ENCODE measurements around the gene DRG2. TPM values are rescaled to one million over a fixed set of nuclear protein-coding genes. Genes with fewer than 3 reads are reported as not detected.

The DRG2 gene
- total and polyA plus RNA-seq, 10 of the 15 experiments (the other 5 are each of a cell fraction or from before 2014, with no cell fraction given): 9.1 to 64.8 (median 45.7) TPM

DNA sequence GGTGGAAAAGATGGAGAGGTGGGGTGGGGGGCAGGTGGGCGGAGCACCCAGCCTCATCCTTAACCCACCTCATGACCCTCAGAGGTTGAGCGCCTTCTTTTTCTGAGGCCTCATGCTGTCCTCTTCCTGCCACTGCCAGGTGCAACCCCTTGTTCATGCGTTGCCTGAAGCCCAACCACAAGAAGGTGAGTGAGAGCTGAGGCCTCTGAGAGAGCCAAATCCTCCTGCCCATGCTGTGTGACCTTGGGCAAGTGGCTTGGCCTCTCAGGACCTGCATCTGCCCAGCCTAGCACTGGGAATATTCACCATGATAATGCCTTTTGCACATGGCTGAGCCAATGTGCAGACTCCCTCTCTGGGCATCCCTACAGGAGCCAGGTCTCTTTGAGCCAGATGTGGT is 52.9 kb downstream of the DRG2 start:
- ChIA-PET RAD21 (ENCODE audit: unreplicated experiment) (interaction anchor here (0.6 to 4.3 kb wide), 7 partner anchors 29 to 76 kb away, joined by 3 to 28 read pairs (median 4); no protein-coding TSS in a partner anchor), SMC1A (ENCODE audit: uncharacterized antibody, unreplicated experiment) (interaction anchor here (0.7 to 2.1 kb wide), 4 partner anchors 44 to 78 kb away, joined by 3 to 9 read pairs (median 4); no protein-coding TSS in a partner anchor), POLR2A (interaction anchor here (1.0 kb wide), 1 partner anchor 42 kb away, joined by 3 read pairs; no protein-coding TSS in a partner anchor), CTCF (interaction anchor here (1.1 to 4.8 kb wide), 4 partner anchors 21 to 76 kb away, joined by 3 to 43 read pairs (median 24); partner anchors contain the start of gene ALKBH5)
- no TSS peak for BruUV-seq (replicated peaks)
- no peak overlapping the region for H3K27ac ChIP-seq (ENCODE audit: control insufficient read depth, insufficient read depth)
- ATAC-seq: no peak
- intact Hi-C loops (cut with micrococcal nuclease; ENCODE audit: unreplicated experiment) (loop anchor here (2.0 kb wide), 2 partner anchors 46 to 76 kb away; no protein-coding TSS in a partner anchor), in situ Hi-C loops (cut with MboI) (no loop called here)
- H3K4me3 ChIP-seq: no peak overlapping the region
- WGBS (ENCODE audit: insufficient coverage, insufficient replicate concordance, low lambda C conversion rate, missing lambda C conversion rate): 40% methylated on average over 3 of the region's 3 CpGs
- no peak for DNase-seq (ENCODE audit: low read depth, low spot score)
- no peaks in the 10 kb centered on the region for H3K27me3 ChIP-seq (replicated peaks in 1 of 2; ENCODE audit: control insufficient read depth in 2 of 2, insufficient read depth in 2 of 2, low read length in 1 of 2)
- no peaks in the 10 kb centered on the region for H3K4me1 ChIP-seq (ENCODE audit: control insufficient read depth, insufficient read depth, low read length)
- H3K9ac ChIP-seq (ENCODE audit: control insufficient read depth, insufficient read depth, low read length): no peak overlapping the region
- no peaks in the 10 kb centered on the region for H3K36me3 ChIP-seq (ENCODE audit: control insufficient read depth in 2 of 2, insufficient read depth in 2 of 2, low read length in 1 of 2)
- no peak for FAIRE-seq
- no peak overlapping the region for H3K4me2 ChIP-seq (ENCODE audit: control insufficient read depth, insufficient read depth)
- no peak overlapping the region for H2AFZ ChIP-seq (ENCODE audit: control insufficient read depth, low read depth, low read length)
- no peak for TF ChIP-seq MYB (IDR thresholded peaks at IDR 0.05; ENCODE audit: borderline replicate concordance, low read depth, low read length)
- no peak for TF ChIP-seq HDAC2 (IDR thresholded peaks at IDR 0.05)
- no peak for TF ChIP-seq DPF2 (IDR thresholded peaks at IDR 0.05)
- no peak for TF ChIP-seq SUZ12 (IDR thresholded peaks at IDR 0.05; ENCODE audit: unreplicated experiment)
- no peak for TF ChIP-seq ZSCAN29 (IDR thresholded peaks at IDR 0.05)
- no peak for TF ChIP-seq RUNX3 (IDR thresholded peaks at IDR 0.05; ENCODE audit: low read length)
- TF ChIP-seq ZBED1 (IDR thresholded peaks at IDR 0.05; ENCODE audit: borderline replicate concordance): no peak
- TF ChIP-seq, protein P1, sequence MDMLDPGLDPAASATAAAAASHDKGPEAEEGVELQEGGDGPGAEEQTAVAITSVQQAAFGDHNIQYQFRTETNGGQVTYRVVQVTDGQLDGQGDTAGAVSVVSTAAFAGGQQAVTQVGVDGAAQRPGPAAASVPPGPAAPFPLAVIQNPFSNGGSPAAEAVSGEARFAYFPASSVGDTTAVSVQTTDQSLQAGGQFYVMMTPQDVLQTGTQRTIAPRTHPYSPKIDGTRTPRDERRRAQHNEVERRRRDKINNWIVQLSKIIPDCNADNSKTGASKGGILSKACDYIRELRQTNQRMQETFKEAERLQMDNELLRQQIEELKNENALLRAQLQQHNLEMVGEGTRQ (IDR thresholded peaks at IDR 0.05; ENCODE audit: borderline replicate concordance, low read depth, low read length): no peak
- no peak for TF ChIP-seq RELA (IDR thresholded peaks at IDR 0.05; ENCODE audit: borderline replicate concordance, partially characterized antibody)
- TF ChIP-seq YBX1 (IDR thresholded peaks at IDR 0.05): no peak
- TF ChIP-seq BMI1 (IDR thresholded peaks at IDR 0.05; ENCODE audit: borderline replicate concordance): no peak
- TF ChIP-seq SUPT20H (IDR thresholded peaks at IDR 0.05; ENCODE audit: borderline replicate concordance, control insufficient read depth, low read depth, low read length): no peak
- no peak for TF ChIP-seq HDAC6 (IDR thresholded peaks at IDR 0.05; ENCODE audit: unreplicated experiment)
- no peaks in the 10 kb centered on the region for H3K79me2 ChIP-seq (ENCODE audit: control insufficient read depth, insufficient read depth, low read length)
- H3K9me3 ChIP-seq (replicated peaks; ENCODE audit: control insufficient read depth, insufficient read depth, low read length): no peaks in the 10 kb centered on the region
- no peaks in the 10 kb centered on the region for H4K20me1 ChIP-seq (ENCODE audit: control insufficient read depth, insufficient read depth)
